Epithelial cell of proximal tubule (primary cell): ENCODE data around the gene MAN2A2. TPM values are rescaled to one million over a fixed set of nuclear protein-coding genes. Genes with fewer than 3 reads are reported as not detected.

Experiments
- DNase-seq: peaks from one replicate; pipeline ENCODE4 v3.0.0-alpha.2; 2011; ENCODE audit warnings: low read depth
- H3K4me3 ChIP-seq: 2 replicates; pipeline ENCODE4 v1.5.1; 2011; ENCODE audit warnings: low read depth, mild to moderate bottlenecking, low read length
- total RNA-seq: library from RNA; depleted of rRNA; stranded (reverse); fragments of >200 nt; gene quantifications from 2 replicates; pipeline ENCODE4 v1.2.3, GENCODE V29; 2015
- TF ChIP-seq, protein P1 (sequence below): conservative IDR thresholded peaks from 2 replicates; pipeline ENCODE4 v1.5.1; 2012; ENCODE audit warnings: low read depth, mild to moderate bottlenecking, low read length

The MAN2A2 gene
- total RNA-seq, 1 donor from 2014 or later = 25.3 TPM

DNA sequence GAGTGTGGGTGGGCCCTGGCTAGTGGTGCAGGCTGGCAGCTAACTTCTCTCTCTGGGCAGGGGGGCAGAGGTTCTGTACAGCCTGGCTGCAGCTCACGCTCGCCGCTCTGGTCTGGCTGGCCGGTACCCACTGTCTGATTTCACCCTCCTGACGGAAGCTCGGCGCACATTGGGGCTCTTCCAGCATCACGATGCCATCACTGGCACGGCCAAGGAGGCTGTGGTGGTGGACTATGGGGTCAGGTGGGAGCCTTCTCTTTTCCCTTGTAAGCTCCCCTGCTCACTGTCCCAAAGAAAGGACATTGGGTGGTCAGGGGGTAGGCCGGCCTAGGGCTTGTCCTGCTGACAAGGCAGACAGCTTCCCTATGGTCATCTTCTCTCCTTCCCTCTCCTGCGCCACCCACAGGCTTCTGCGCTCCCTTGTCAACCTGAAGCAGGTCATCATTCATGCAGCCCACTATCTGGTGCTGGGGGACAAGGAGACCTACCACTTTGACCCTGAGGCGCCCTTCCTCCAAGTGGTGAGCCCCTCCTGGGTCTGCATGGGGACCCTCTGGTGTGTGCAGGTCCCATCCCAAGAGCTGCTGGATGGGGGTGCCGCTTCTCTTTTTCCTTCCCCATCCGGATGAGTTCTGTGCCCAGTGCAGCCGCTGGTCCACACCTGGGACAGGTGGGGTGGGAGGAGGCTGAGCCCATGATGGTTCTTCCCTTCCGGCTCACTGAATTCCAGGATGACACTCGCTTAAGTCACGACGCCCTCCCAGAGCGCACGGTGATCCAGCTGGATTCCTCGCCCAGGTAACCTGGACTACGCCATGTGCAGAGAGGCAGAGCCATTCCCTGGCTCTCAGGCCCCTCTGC is 7.6 kb downstream of the MAN2A2 start:
- TF ChIP-seq, protein P1, sequence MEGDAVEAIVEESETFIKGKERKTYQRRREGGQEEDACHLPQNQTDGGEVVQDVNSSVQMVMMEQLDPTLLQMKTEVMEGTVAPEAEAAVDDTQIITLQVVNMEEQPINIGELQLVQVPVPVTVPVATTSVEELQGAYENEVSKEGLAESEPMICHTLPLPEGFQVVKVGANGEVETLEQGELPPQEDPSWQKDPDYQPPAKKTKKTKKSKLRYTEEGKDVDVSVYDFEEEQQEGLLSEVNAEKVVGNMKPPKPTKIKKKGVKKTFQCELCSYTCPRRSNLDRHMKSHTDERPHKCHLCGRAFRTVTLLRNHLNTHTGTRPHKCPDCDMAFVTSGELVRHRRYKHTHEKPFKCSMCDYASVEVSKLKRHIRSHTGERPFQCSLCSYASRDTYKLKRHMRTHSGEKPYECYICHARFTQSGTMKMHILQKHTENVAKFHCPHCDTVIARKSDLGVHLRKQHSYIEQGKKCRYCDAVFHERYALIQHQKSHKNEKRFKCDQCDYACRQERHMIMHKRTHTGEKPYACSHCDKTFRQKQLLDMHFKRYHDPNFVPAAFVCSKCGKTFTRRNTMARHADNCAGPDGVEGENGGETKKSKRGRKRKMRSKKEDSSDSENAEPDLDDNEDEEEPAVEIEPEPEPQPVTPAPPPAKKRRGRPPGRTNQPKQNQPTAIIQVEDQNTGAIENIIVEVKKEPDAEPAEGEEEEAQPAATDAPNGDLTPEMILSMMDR = no peak
- DNase-seq = no peak
- no peak overlapping the region for H3K4me3 ChIP-seq

- H3K4me3 ChIP-seq = no peak overlapping the region
- no peak for DNase-seq
- TF ChIP-seq, protein P1 = no peak
Measured at GRCh38 chr15:90911302-90911623, 8.2 kb downstream of the MAN2A2 start.

- no peak for DNase-seq
- TF ChIP-seq, protein P1 = no peak
- no peak overlapping the region for H3K4me3 ChIP-seq
Measured at GRCh38 chr15:90911906-90912769, 9.0 kb downstream of the MAN2A2 start.

DNA sequence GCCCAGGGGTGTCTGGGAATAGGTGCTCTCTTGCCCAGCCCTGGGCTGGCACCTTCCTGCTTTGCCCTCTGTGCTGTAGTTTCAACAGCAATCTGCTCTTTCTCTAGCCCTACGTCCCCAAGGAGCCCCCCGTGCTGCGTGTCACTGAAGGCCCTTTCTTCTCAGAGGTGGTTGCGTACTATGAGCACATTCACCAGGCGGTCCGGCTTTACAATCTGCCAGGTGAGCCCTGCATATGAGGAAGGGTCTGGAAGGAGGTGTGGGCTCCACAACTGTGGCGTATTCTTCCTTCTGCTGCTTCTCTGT is 9.6 kb downstream of the MAN2A2 start:
- no peak overlapping the region for H3K4me3 ChIP-seq
- TF ChIP-seq, protein P1 = no peak
- DNase-seq = no peak

DNA sequence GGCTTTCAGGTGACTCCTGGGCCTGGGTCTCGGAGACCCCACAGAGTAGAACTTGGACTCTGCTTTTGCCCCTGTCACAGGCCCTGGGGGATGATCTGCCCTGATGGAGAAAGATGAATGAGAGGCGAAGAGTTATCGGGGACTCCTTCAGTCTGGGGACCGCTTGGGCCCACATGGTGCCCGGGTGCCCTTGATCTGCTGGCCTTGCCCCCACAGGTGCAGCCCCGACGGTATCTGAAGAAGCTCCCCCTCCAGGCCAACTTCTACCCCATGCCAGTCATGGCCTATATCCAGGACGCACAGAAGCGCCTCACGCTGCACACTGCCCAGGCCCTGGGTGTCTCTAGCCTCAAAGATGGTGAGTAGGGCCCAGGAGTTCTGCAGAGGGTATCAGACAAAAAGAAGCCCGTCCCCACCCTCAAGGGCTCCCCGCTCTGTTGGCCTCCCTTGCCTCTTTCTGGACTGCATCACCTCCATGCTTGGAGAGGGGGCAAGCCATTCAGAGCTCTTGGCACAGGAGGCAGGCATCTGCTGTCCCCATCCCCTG is 10.4 kb downstream of the MAN2A2 start:
- no peak for DNase-seq
- H3K4me3 ChIP-seq = no peak overlapping the region
- TF ChIP-seq, protein P1 = no peak

DNA sequence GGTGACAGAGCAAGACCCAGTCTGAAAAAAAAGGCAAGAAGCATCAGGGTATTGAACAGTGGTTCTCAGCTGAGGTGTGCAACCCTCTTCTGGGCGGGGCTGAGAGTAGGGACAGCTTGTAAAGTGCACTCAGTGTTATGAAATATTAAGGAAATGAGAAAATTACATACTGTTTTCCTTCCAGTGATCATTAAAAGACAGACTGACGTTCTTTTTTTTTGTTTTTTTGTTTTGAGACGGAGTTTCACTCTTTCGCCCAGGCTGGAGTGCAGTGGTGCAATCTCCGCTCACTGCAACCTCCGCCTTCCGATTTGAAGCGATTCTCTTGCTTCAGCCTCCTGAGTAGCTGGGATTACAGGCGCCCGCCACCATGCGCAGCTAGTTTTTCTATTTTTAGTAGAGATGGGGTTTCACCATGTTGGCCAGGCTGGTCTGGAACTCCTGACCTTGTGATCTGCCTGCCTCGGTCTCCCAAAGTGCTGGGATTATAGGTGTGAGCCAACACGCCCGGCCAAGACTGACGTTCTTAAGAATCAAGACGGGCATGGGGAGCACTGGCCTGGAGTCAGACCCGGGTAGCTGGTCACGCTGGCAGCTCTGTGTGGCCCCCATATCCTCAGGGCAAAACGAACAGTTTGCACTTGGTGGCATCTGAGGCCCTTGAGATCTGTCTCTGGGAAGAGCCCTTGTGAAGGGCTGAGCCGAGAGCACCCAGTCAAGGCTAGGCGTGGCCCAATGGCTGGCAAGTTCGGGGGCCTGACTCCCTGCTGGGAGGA is 11.4 kb downstream of the MAN2A2 start:
- DNase-seq = no peak
- TF ChIP-seq, protein P1 = no peak
- no peak overlapping the region for H3K4me3 ChIP-seq
